Activated T-cell treated with anti-CD3 and anti-CD28 coated beads for 4 hours (primary cell): Measurements from ENCODE around the gene EXD3.
"Not testable (repeated sequence)": the region's sequence is repeated elsewhere in the genome, so short reads cannot be mapped to it uniquely, and the experiment has no call there.

Experiments used
- DNase-seq: peaks from one replicate; pipeline ENCODE4 v3.0.0-alpha.2; 2020

The EXD3 gene

DNA sequence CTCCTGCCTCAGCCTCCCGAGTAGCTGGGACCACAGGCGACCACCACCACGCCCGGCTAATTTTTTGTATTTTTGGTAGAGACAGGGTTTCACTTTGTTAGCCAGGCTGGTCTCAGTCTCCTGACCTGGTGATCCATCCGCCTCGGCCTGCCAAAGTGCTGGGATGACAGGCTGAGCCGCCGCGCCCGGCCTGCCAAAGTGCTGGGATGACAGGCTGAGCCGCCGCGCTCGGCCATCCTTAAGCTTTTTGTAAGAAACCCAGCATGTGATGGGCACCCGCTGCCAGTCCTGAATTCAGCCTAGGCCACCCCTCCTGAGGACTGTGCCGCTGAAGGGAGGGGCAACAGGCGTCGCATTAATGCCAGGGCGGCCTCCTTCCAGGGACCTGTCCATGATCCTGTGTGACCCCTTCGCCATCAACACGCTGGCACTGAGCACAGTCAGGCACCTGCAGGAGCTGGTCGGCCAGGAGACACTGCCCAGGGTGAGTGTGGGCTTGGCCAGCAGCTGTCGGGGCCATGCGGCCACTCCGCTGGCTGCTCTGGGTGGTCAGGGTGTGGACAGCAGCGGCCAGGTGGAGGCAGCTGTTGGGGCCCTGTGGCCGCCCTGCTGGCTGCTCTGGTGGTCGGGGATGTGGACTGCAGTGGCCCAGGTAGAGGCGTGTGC is 157.3 kb downstream of the EXD3 start:
- no peak for DNase-seq

DNA sequence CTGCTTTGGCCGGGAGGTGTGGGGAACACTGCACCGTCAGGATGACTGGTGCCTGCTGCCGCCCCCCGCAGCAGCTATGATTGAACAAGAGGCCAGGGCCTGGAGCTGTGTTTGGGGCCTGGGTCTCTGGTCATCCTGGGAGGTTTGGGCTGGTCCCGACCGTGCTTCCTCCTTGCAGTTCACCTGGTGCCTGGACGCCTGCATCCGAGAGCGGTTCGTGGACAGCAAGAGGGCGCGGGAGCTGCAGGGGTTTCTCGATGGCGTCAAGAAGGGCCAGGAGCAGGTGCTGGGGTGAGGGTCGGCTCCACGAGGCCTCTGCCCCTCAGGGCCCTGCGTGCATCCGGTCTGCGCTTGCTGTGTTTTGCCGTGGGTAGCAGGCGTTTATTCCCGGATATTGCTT is 158.9 kb downstream of the EXD3 start:
- DNase-seq = no peak

DNA sequence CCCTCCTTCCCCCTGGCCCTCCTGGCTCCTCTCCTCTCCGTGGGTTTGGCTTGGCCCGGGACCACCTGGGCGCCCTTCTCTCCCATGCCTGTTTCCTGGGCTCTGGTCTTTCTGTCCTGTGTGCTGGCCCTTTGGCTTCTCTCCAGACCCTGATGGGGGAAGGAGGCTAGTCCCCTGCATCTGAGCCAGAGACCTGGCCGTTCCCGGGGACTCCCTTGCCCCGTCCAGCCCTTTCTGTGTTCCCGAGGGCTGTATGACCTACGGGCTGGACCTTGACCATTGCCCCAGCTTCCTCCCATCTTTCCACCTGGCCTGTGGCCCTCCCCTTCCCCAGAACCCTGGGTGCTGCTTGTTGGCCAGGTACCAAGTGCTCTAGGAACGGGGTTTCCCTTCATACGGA is 159.5 kb downstream of the EXD3 start:
- no peak for DNase-seq

DNA sequence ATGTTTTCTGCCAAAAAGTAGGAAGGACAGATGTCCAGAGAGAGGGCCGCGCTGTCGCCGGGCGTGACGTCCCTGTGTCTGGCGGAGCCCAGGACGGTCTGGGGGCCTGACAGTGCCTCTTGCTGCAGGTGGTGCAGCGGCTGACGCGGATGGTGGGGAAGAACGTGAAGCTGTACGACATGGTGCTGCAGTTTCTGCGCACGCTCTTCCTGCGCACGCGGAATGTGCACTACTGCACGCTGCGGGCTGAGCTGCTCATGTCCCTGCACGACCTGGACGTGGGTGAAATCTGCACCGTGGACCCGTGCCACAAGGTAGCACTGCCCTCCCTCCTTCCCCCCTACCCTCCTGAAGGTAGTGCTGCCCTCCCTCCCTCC is 160.1 kb downstream of the EXD3 start:
- no peak for DNase-seq

DNA sequence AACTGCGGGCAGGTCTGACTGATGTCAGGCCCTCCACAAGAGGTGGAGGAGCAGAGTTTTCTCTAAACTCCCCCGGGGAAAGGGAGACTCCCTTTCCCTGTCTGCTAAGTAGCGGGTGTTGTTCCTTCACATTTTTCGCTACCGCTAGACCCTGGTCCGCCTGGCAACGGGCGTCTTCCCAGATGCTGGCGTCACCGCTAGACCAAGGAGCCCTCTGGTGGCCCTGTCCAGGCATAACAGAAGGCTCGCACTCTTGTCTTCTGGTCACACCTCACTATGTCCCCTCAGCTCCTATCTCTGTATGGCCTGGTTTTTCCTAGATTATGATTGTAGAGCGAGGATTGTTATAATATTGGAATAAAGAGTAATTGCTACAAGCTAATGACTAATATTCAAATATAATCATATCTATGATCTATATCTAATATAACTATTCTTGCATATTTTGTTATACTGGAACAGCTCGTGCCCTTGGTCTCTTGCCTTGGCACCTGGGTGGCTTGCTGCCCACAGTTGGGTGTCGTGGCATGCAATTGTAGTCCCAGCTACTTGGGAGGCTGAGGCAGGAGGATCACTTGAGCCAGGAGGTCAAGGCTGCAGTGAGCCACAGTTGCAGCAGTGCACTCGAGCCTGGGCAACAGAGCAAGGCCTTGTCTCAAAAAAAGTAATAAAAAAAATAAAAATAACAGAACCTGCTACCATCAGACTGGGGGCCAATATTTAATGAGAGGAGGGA is 160.6 kb downstream of the EXD3 start:
- DNase-seq = not testable (repeated sequence)
